Measurements from ENCODE around the gene NCAM1.

NCAM1 gene

DNA sequence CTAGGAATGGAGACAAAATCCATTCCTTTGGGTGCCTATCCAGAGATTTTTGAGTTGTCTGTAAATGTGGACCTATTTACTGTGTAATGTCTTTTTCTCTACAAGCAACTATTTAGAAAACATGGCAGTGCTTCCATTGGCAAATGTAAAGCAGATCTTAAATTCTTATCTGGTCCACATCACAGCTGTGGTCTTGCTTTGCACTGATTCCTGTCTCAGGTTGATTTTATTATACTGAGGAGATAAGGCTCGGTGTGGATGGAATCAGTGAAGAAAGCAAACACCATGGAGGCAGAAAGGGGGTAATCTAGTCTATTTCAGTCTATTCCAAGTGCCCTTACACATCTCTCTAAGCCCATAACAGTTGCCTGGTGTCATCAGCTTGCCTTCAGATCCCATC lies 160.5 kb downstream of the NCAM1 start:
- ChIA-PET CTCF (no interaction called here), POLR2A (no interaction called here)
- TF ChIP-seq, protein P1, sequence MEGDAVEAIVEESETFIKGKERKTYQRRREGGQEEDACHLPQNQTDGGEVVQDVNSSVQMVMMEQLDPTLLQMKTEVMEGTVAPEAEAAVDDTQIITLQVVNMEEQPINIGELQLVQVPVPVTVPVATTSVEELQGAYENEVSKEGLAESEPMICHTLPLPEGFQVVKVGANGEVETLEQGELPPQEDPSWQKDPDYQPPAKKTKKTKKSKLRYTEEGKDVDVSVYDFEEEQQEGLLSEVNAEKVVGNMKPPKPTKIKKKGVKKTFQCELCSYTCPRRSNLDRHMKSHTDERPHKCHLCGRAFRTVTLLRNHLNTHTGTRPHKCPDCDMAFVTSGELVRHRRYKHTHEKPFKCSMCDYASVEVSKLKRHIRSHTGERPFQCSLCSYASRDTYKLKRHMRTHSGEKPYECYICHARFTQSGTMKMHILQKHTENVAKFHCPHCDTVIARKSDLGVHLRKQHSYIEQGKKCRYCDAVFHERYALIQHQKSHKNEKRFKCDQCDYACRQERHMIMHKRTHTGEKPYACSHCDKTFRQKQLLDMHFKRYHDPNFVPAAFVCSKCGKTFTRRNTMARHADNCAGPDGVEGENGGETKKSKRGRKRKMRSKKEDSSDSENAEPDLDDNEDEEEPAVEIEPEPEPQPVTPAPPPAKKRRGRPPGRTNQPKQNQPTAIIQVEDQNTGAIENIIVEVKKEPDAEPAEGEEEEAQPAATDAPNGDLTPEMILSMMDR (IDR thresholded peaks at IDR 0.05; ENCODE audit: control extremely low read depth, extremely low read depth, low read depth, missing control alignments), result no peak
- no peak for DNase-seq (ENCODE audit: extremely low spot score)

DNA sequence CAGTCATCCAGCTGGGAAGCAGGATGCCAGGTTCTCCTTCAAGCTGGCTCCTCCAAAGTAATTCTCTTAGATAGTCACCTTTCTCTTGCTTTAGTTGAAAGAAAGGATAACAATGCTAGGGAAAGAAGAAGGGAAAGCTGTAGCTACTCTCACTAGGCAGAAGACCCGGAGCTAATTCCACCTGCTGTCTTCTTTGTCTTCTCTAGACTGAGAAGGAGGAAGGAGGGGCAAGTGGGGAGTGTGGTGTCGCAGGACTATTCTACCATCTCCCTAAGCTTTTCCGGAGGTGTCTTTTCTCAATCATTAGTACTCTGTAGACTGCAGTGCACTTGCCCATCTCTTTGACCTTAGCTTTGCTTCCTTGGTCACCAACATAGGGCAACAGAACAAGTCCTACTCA lies 162.8 kb downstream of the NCAM1 start:
- TF ChIP-seq, protein P1 (IDR thresholded peaks at IDR 0.05; ENCODE audit: control extremely low read depth, extremely low read depth, low read depth, missing control alignments), result no peak
- POLR2A ChIA-PET, result no interaction called here
- CTCF ChIA-PET, result interaction anchor here (1.1 to 1.8 kb wide), 2 partner anchors 11 to 18 kb away, joined by 3 to 6 read pairs; no protein-coding TSS in a partner anchor
- DNase-seq (ENCODE audit: extremely low spot score), result no peak

DNA sequence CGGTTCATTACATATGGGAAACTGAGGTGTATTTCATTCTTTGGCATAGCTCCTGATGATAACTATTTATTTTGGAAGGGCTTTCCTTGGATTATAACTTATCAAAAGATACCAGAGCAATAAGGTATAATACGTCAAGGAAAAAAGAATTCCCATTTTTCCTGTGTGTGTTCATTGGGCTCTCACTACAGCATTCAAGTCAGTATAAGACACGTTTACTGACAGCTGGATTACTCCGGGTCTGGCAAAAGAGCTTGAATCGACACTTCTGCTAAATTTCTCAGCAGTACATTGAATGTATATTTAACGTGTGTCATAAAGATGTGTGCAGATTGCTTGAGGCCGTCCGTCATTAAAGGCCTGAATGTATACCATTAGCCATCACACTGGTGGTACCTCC lies 163.4 kb downstream of the NCAM1 start:
- TF ChIP-seq, protein P1 (IDR thresholded peaks at IDR 0.05; ENCODE audit: control extremely low read depth, extremely low read depth, low read depth, missing control alignments), result no peak
- CTCF ChIA-PET, result interaction anchor here (1.1 to 1.8 kb wide), 2 partner anchors 10 to 17 kb away, joined by 3 to 6 read pairs; no protein-coding TSS in a partner anchor
- no peak for DNase-seq (ENCODE audit: extremely low spot score)

DNA sequence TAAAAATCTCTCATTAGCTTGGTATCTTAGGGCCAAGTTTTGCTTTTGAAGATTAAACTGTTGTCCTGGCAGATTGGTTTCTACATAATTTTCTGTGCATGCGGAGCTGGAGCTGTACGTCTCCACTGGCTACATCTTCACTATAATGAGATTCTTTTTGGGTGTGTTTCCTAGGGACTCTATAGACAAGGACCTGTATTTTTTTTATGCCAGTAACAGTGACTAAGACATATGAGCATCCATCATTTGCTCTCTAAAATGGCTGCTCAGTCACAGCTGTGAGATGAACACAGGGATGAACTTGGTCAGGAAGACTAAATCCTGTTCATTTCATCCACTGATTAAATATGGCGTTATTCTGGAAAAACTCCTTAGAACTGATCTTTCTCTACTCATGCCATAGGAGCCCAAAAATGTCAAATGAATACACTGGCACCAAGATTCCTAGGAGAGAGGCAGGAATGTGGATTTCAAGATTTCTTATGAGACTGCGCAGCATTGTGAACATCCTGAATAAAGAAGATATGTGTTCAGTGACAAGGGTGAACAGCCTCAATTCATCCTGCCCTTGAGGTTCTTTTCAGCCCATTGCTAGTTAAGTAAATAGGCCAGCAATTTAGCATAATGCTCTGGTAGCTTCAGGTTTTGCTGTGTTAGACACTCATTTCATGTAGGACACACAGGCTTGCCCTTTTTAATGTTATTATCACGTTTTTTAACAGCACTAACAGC lies 168.2 kb downstream of the NCAM1 start:
- no peak for DNase-seq (ENCODE audit: extremely low spot score)
- POLR2A ChIA-PET, result no interaction called here
- CTCF ChIA-PET, result interaction anchor here (1.4 kb wide), 1 partner anchor 29 kb away, joined by 3 read pairs; no protein-coding TSS in a partner anchor
- TF ChIP-seq, protein P1 (IDR thresholded peaks at IDR 0.05; ENCODE audit: control extremely low read depth, extremely low read depth, low read depth, missing control alignments), result no peak

More for the DNA sequence above, 163.4 kb downstream of the NCAM1 start:
- POLR2A ChIA-PET, result no interaction called here

DNA sequence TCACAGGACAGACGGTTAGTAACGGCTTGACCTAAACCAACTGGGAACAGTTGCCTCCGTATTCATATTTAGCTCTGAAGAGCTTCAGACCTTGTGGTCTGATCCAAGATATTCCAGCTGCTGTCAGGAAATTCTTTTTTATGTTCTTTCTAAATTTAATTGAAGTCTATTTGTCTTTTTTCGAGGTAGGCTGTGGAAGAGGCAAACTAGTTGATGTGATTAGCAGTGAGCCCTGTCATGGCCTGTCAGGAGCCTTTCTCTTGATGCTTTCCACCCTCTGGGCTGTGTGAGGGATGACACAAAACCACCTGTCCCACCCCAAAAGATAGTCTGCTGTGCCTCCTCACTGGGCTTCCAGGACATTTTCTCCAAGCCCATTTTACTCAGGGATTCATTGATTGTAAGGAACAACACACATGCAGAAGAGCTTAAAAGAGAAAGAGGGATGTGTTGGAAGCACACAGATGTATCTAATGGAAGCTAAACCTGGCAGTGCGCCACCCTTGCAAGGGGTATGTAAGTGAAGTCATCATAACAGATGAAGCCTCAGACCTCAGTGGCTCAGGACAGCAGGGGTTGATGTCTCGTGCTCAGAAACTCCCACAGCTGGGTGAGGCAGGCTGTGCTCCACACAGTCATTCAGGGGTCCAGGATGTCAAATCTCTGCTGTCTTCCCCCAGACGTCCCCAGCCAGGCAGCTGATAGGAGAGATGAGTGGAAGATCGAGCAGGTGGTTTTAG lies 170.0 kb downstream of the NCAM1 start:
- DNase-seq (ENCODE audit: extremely low spot score), result no peak
- TF ChIP-seq, protein P1 (IDR thresholded peaks at IDR 0.05; ENCODE audit: control extremely low read depth, extremely low read depth, low read depth, missing control alignments), result no peak
- CTCF ChIA-PET, result no interaction called here
- POLR2A ChIA-PET, result no interaction called here

DNA sequence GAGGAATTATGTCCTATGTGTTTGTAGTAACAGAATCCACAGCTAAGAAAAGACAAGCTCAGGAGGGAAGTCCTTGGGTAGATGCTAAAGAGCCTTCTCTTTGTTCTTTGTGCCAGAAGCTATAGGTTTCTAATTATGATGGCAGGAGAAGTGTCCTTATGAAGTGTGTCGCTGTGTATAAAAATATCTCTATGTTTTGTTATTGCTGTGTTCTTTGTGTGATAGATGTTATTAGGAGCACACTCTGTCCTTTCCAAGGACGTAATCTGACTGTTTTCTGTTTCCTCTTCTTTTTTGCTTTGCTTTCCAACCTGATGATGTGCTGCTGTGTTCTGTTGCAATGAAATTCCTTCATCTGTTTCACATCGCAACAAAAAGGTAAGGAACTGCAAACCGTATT lies 171.9 kb downstream of the NCAM1 start:
- TF ChIP-seq, protein P1 (IDR thresholded peaks at IDR 0.05; ENCODE audit: control extremely low read depth, extremely low read depth, low read depth, missing control alignments), result no peak
- DNase-seq (ENCODE audit: extremely low spot score), result no peak
- ChIA-PET POLR2A (no interaction called here), CTCF (interaction anchor here (0.9 kb wide), 1 partner anchor 9 kb away, joined by 3 read pairs; no protein-coding TSS in a partner anchor)

Measured in GM10248 (cell line).